Neural cell (in vitro differentiated cells): ENCODE data around the gene SCO1.

Source experiments
- EP300 ChIP-seq: fragments of 450-650 bp; conservative IDR thresholded peaks from 2 replicates; pipeline ENCODE4 v1.6.1; 2014; ENCODE audit warnings: antibody characterized with exemption, mild to moderate bottlenecking, moderate library complexity; ENCODE audit not compliant: poor library complexity, severe bottlenecking
- EZH2 ChIP-seq: fragments of 200-600, 300-800 bp; shearing (Covaris generic), sonication (generic); IDR thresholded peaks from 2 replicates; pipeline ENCODE4 v1.6.1; 2014; ENCODE audit warnings: antibody characterized with exemption, low read length, borderline replicate concordance, mild to moderate bottlenecking; ENCODE audit not compliant: insufficient read depth, poor library complexity, severe bottlenecking
- POLR2AphosphoS5 ChIP-seq: IDR thresholded peaks from 2 replicates; pipeline ENCODE4 v1.6.1; 2012
- RAD21 ChIP-seq: fragments of 450-650 bp; conservative IDR thresholded peaks from 2 replicates; pipeline ENCODE4 v1.6.1; 2014; ENCODE audit warnings: antibody characterized with exemption, mild to moderate bottlenecking, moderate library complexity
- TAF1 ChIP-seq: IDR thresholded peaks from 2 replicates; pipeline ENCODE4 v1.6.1; 2012; ENCODE audit warnings: low read depth
- TF ChIP-seq, protein P1 (sequence below): fragments of 450-650 bp; IDR thresholded peaks from 2 replicates; pipeline ENCODE4 v1.5.1; 2014; ENCODE audit warnings: antibody characterized with exemption, mild to moderate bottlenecking, moderate library complexity; ENCODE audit not compliant: poor library complexity, severe bottlenecking
- TF ChIP-seq, protein P2 (sequence below): IDR thresholded peaks from 2 replicates; pipeline ENCODE4 v1.6.1; 2012; ENCODE audit warnings: borderline replicate concordance

DNA sequence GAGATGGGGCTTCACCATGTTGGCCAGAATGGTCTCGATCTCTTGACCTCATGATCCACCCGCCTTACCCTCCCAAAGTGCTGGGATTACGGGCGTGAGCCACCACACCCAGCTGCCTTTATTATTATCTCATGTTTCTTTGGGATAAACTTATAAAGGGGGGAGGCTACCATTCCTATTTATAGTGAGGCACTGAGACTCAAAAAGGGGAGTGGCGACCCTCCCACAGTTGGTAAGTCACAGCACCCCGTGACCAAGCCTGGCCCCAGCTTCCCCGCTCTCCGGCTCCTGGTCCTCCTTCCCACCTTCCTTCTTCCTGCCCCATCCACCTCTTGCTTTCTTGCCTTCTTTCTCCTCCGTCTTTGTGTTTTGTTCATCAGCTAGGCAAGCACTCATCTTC, 45.4 kb downstream of the SCO1 start:
- TF ChIP-seq, protein P1, sequence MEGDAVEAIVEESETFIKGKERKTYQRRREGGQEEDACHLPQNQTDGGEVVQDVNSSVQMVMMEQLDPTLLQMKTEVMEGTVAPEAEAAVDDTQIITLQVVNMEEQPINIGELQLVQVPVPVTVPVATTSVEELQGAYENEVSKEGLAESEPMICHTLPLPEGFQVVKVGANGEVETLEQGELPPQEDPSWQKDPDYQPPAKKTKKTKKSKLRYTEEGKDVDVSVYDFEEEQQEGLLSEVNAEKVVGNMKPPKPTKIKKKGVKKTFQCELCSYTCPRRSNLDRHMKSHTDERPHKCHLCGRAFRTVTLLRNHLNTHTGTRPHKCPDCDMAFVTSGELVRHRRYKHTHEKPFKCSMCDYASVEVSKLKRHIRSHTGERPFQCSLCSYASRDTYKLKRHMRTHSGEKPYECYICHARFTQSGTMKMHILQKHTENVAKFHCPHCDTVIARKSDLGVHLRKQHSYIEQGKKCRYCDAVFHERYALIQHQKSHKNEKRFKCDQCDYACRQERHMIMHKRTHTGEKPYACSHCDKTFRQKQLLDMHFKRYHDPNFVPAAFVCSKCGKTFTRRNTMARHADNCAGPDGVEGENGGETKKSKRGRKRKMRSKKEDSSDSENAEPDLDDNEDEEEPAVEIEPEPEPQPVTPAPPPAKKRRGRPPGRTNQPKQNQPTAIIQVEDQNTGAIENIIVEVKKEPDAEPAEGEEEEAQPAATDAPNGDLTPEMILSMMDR: no peak
- TF ChIP-seq, protein P2, sequence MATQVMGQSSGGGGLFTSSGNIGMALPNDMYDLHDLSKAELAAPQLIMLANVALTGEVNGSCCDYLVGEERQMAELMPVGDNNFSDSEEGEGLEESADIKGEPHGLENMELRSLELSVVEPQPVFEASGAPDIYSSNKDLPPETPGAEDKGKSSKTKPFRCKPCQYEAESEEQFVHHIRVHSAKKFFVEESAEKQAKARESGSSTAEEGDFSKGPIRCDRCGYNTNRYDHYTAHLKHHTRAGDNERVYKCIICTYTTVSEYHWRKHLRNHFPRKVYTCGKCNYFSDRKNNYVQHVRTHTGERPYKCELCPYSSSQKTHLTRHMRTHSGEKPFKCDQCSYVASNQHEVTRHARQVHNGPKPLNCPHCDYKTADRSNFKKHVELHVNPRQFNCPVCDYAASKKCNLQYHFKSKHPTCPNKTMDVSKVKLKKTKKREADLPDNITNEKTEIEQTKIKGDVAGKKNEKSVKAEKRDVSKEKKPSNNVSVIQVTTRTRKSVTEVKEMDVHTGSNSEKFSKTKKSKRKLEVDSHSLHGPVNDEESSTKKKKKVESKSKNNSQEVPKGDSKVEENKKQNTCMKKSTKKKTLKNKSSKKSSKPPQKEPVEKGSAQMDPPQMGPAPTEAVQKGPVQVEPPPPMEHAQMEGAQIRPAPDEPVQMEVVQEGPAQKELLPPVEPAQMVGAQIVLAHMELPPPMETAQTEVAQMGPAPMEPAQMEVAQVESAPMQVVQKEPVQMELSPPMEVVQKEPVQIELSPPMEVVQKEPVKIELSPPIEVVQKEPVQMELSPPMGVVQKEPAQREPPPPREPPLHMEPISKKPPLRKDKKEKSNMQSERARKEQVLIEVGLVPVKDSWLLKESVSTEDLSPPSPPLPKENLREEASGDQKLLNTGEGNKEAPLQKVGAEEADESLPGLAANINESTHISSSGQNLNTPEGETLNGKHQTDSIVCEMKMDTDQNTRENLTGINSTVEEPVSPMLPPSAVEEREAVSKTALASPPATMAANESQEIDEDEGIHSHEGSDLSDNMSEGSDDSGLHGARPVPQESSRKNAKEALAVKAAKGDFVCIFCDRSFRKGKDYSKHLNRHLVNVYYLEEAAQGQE: no peak
- TF ChIP-seq EZH2 (no peak), POLR2AphosphoS5 (no peak), EP300 (no peak), RAD21 (no peak), TAF1 (no peak)
